Stimulated activated CD4-positive, alpha-beta T cell treated with anti-CD3 and anti-CD28 coated beads, Interleukin-15, amount 100 ng/mL, for 1 hour (primary cell): ENCODE measurements around the gene CDH2.

ENCODE experiments used
- DNase-seq, 2 donors: peaks; one replicate each; pipeline ENCODE4 v3.0.0-alpha.2; 2020; ENCODE audit warnings: low read depth in 1 of 2, low spot score in 1 of 2

The CDH2 gene

GRCh38 chr18:28176948-28177827, at the start of gene CDH2:
TSS of gene CDH2 (minus strand) at chr18:28177130. CDS start at chr18:28177022, 108 bp downstream.
- DNase-seq = no peak

- DNase-seq = no peak
Measured at GRCh38 chr18:28212060-28212459, 35.1 kb upstream of the CDH2 start.

- DNase-seq = no peak
Measured at GRCh38 chr18:28208712-28209265, 31.9 kb upstream of the CDH2 start.

GRCh38 chr18:28208268-28208667, 31.3 kb upstream of the CDH2 start:
- DNase-seq = no peak

- no peak for DNase-seq
Measured at GRCh38 chr18:28204154-28204553, 27.2 kb upstream of the CDH2 start.

- no peak for DNase-seq
Measured at GRCh38 chr18:28201056-28201455, 24.1 kb upstream of the CDH2 start.

- no peak for DNase-seq
Measured at GRCh38 chr18:28198620-28199019, 21.7 kb upstream of the CDH2 start.

- DNase-seq = no peak
Measured at GRCh38 chr18:28193177-28193778, 16.3 kb upstream of the CDH2 start.

- DNase-seq = no peak
Measured at GRCh38 chr18:28189400-28190239, 12.7 kb upstream of the CDH2 start.

GRCh38 chr18:28185121-28185520, 8.2 kb upstream of the CDH2 start:
- no peak for DNase-seq

GRCh38 chr18:28183418-28184078, 6.6 kb upstream of the CDH2 start:
- DNase-seq = no peak

- DNase-seq = no peak
Measured at GRCh38 chr18:28181616-28182015, 4.7 kb upstream of the CDH2 start.

- no peak for DNase-seq
Measured at GRCh38 chr18:28178720-28179119, 1.8 kb upstream of the CDH2 start.

- DNase-seq = no peak
Measured at GRCh38 chr18:28177828-28178635, 1.1 kb upstream of the CDH2 start.

- no peak for DNase-seq
Measured at GRCh38 chr18:28176698-28176947, 307 bp downstream of the CDH2 start.

- DNase-seq = no peak
Measured at GRCh38 chr18:28175930-28176697, 816 bp downstream of the CDH2 start.

GRCh38 chr18:28175150-28175929, 1.6 kb downstream of the CDH2 start:
- DNase-seq = no peak

- no peak for DNase-seq
Measured at GRCh38 chr18:28174181-28174905, 2.6 kb downstream of the CDH2 start.
